Gastrocnemius medialis (tissue), 4 donors: ENCODE results near the gene TNFRSF21. TPM values are rescaled to one million over a fixed set of nuclear protein-coding genes. Genes with fewer than 3 reads are reported as not detected.

Experiments
- ATAC-seq, 2 donors: fragments of 150-250 bp; one replicate each; pipeline ENCODE4 v1.9.1; 2016
- DNase-seq, 2 donors: peaks; one replicate each; pipeline ENCODE4 v3.0.0-alpha.2; 2019
- H3K27ac ChIP-seq, 4 donors: fragments of 200-600 bp; sonication (generic); 1 replicate in 1 of 4; 2 replicates in 3 of 4; pipeline ENCODE4 v1.5.1; 2016 to 2018; ENCODE audit warnings: mild to moderate bottlenecking in 2 of 4, moderate library complexity in 1 of 4
- H3K27me3 ChIP-seq, 3 donors: fragments of 200-600 bp; sonication (generic) in 2 of 3; 1 replicate in 1 of 3; 2 replicates in 2 of 3; pipeline versions ENCODE4 v1.5.1 to v1.6.0; 2016 to 2019; ENCODE audit warnings: mild to moderate bottlenecking in 1 of 3, moderate library complexity in 1 of 3
- H3K36me3 ChIP-seq, 2 donors: fragments of 200-600 bp; sonication (generic) in 1 of 2; one replicate each; pipeline ENCODE4 v1.5.1; 2017 to 2018
- H3K4me1 ChIP-seq, 2 donors: fragments of 200-600 bp; sonication (generic) in 1 of 2; one replicate each; pipeline ENCODE4 v1.5.1; 2016 to 2017; ENCODE audit warnings: mild to moderate bottlenecking in 2 of 2
- H3K4me3 ChIP-seq, 4 donors: fragments of 200-600 bp; sonication (generic) in 3 of 4; 1 replicate in 1 of 4; 2 replicates in 3 of 4; pipeline ENCODE4 v1.5.1; 2016 to 2019; ENCODE audit warnings: mild to moderate bottlenecking in 2 of 4
- H3K9me3 ChIP-seq, 3 donors: fragments of 200-600 bp; sonication (generic) in 2 of 3; 1 replicate in 1 of 3; 2 replicates in 2 of 3; pipeline ENCODE4 v1.5.1; 2016 to 2019
- POLR2A ChIP-seq, 2 donors: fragments of 450-650 bp; IDR thresholded peaks; one replicate each; pipeline ENCODE4 v1.6.1; 2017; ENCODE audit warnings: antibody characterized with exemption in 2 of 2, mild to moderate bottlenecking in 2 of 2, moderate library complexity in 2 of 2
- in situ Hi-C, 4 donors: fragments of 200-750 bp; cut with MboI; loops; one replicate each; pipeline versions ENCODE4 v1.15.0 to v1.8.0; 2017; ENCODE audit warnings: low sequenced_read_pairs in 4 of 4
- intact Hi-C: fragments of 100-400 bp; cut with DNase I; formaldehyde crosslinking; loops from one replicate; pipeline ENCODE4 v1.15.1; 2023; ENCODE audit warnings: low total_unique reads
- total RNA-seq, 4 donors: library from RNA; depleted of rRNA; stranded (reverse); fragments of >200 nt; gene quantifications; one replicate each; pipeline versions ENCODE4 v1.1.0 to v1.2.3, GENCODE V29; 2016
- TF ChIP-seq, protein P1 (sequence below), 5 experiments: fragments of 450-650 bp in 3 of 5; fragments of 200-600 bp in 2 of 5; sonication (generic) in 2 of 5; IDR thresholded peaks in 4 of 5; conservative IDR thresholded peaks in 1 of 5; 1 replicate in 4 of 5; 2 replicates in 1 of 5; pipeline ENCODE4 v1.5.1; 2016 to 2019; ENCODE audit warnings: antibody characterized with exemption in 5 of 5, mild to moderate bottlenecking in 3 of 5, moderate library complexity in 3 of 5

TNFRSF21 gene
- total RNA-seq: 1 to 10 TPM; 2.8 to 5.3 (median 3.7) TPM

- peaks cover 4 to 10% of the 10 kb centered on the region in 2 donors for H3K4me1 ChIP-seq
- DNase-seq (peak; percentile 85 to 87), ATAC-seq (peak; percentile 93 to 96)
- H3K27me3 ChIP-seq: peaks cover 11 to 24% (median 24%) of the 10 kb centered on the region in 3 donors
- H3K27ac ChIP-seq: peak within 1 kb of the TSS; percentile 49 to 73 (median 69)
- in situ Hi-C loops (loop anchor here (5.0 to 25.0 kb wide), 5 partner anchors 205 to 472 kb away; no protein-coding TSS in a partner anchor), intact Hi-C loops (loop anchor here (1.0 to 5.0 kb wide), 3 partner anchors 67 to 461 kb away; no protein-coding TSS in a partner anchor)
- H3K36me3 ChIP-seq: no peaks in the 10 kb centered on the region
- H3K4me3 ChIP-seq: peak within 1 kb of the TSS; percentile 62 to 81 (median 70)
- H3K9me3 ChIP-seq: no peaks in the 10 kb centered on the region
- TF ChIP-seq POLR2A (IDR thresholded peaks at IDR 0.05): peak; percentile 57 to 83
- TF ChIP-seq, protein P1, sequence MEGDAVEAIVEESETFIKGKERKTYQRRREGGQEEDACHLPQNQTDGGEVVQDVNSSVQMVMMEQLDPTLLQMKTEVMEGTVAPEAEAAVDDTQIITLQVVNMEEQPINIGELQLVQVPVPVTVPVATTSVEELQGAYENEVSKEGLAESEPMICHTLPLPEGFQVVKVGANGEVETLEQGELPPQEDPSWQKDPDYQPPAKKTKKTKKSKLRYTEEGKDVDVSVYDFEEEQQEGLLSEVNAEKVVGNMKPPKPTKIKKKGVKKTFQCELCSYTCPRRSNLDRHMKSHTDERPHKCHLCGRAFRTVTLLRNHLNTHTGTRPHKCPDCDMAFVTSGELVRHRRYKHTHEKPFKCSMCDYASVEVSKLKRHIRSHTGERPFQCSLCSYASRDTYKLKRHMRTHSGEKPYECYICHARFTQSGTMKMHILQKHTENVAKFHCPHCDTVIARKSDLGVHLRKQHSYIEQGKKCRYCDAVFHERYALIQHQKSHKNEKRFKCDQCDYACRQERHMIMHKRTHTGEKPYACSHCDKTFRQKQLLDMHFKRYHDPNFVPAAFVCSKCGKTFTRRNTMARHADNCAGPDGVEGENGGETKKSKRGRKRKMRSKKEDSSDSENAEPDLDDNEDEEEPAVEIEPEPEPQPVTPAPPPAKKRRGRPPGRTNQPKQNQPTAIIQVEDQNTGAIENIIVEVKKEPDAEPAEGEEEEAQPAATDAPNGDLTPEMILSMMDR (IDR thresholded peaks at IDR 0.05 in 4 of 5, conservative IDR thresholded peaks at IDR 0.05 in 1 of 5): peak; percentile 85 to 95 (median 89)
These were observed at the start of gene TNFRSF21 for GRCh38 chr6:47309291-47310130. TNFRSF21 (minus strand) TSS chr6:47309905; CDS start chr6:47309511, 394 bp downstream.

- no peak overlapping the region for H3K4me3 ChIP-seq
- TF ChIP-seq, protein P1 (IDR thresholded peaks at IDR 0.05 in 4 of 5, conservative IDR thresholded peaks at IDR 0.05 in 1 of 5): no peak
- TF ChIP-seq POLR2A (IDR thresholded peaks at IDR 0.05): no peak
- H3K36me3 ChIP-seq: no peaks in the 10 kb centered on the region
- no peaks in the 10 kb centered on the region for H3K4me1 ChIP-seq
- no peak overlapping the region for H3K27ac ChIP-seq
- intact Hi-C loops (no loop called here), in situ Hi-C loops (no loop called here)
- ATAC-seq: no peak
- no peak for DNase-seq
- H3K27me3 ChIP-seq: no peaks in the 10 kb centered on the region
- no peaks in the 10 kb centered on the region for H3K9me3 ChIP-seq
These were observed 48.9 kb upstream of the TNFRSF21 start for GRCh38 chr6:47358440-47359225.

GRCh38 chr6:47357827-47358226, 48.1 kb upstream of the TNFRSF21 start:
- intact Hi-C loops: no loop called here
- TF ChIP-seq, protein P1 (IDR thresholded peaks at IDR 0.05 in 4 of 5, conservative IDR thresholded peaks at IDR 0.05 in 1 of 5): no peak
- TF ChIP-seq POLR2A (IDR thresholded peaks at IDR 0.05): no peak
- no peak overlapping the region for H3K4me3 ChIP-seq
- DNase-seq (no peak), ATAC-seq (no peak)
- no peak overlapping the region for H3K27ac ChIP-seq
- no peaks in the 10 kb centered on the region for H3K36me3 ChIP-seq
- in situ Hi-C loops: no loop called here
- H3K27me3 ChIP-seq: no peaks in the 10 kb centered on the region
- H3K9me3 ChIP-seq: no peaks in the 10 kb centered on the region
- H3K4me1 ChIP-seq: no peaks in the 10 kb centered on the region

- no peak for ATAC-seq
- no peak overlapping the region for H3K27ac ChIP-seq
- intact Hi-C loops: no loop called here
- H3K4me3 ChIP-seq: no peak overlapping the region
- no peaks in the 10 kb centered on the region for H3K36me3 ChIP-seq
- in situ Hi-C loops: no loop called here
- H3K9me3 ChIP-seq: no peaks in the 10 kb centered on the region
- no peaks in the 10 kb centered on the region for H3K27me3 ChIP-seq
- no peaks in the 10 kb centered on the region for H3K4me1 ChIP-seq
- TF ChIP-seq, protein P1 (IDR thresholded peaks at IDR 0.05 in 4 of 5, conservative IDR thresholded peaks at IDR 0.05 in 1 of 5): no peak
- no peak for TF ChIP-seq POLR2A (IDR thresholded peaks at IDR 0.05)
- no peak for DNase-seq
These were observed 45.8 kb upstream of the TNFRSF21 start for GRCh38 chr6:47355496-47355895.
